Neural progenitor cell (in vitro differentiated cells): Measurements from ENCODE around the gene NUAK2. TPM values are rescaled to one million over a fixed set of nuclear protein-coding genes. Genes with fewer than 3 reads are reported as not detected.

ENCODE experiments used
- DNase-seq: peaks from one replicate; pipeline ENCODE4 v3.0.0-alpha.2; 2016; ENCODE audit warnings: low spot score
- H2AFZ ChIP-seq: fragments of 200-600 bp; sonication (generic); replicated peaks from 2 replicates; pipeline ENCODE4 v1.6.1; 2016; ENCODE audit warnings: antibody characterized with exemption
- H3F3A ChIP-seq: fragments of 200-600 bp; sonication (generic); 2 replicates; pipeline ENCODE4 v1.6.1; 2016; ENCODE audit warnings: antibody characterized with exemption, low read depth
- H3K27ac ChIP-seq: fragments of 200-600 bp; sonication (generic); 2 replicates; pipeline ENCODE4 v1.5.1; 2016; ENCODE audit warnings: mild to moderate bottlenecking
- H3K27me3 ChIP-seq: fragments of 200-600 bp; sonication (generic); 2 replicates; pipeline ENCODE4 v1.6.1; 2016; ENCODE audit warnings: mild to moderate bottlenecking, moderate library complexity
- H3K36me3 ChIP-seq: fragments of 200-600 bp; sonication (generic); 2 replicates; pipeline ENCODE4 v1.5.1; 2016
- H3K4me1 ChIP-seq: fragments of 200-600 bp; sonication (generic); 2 replicates; pipeline ENCODE4 v1.6.1; 2016; ENCODE audit warnings: mixed run types
- H3K4me2 ChIP-seq: fragments of 200-600 bp; sonication (generic); 2 replicates; pipeline ENCODE4 v1.6.1; 2016
- H3K4me3 ChIP-seq: fragments of 200-600 bp; sonication (generic); 2 replicates; pipeline ENCODE4 v1.5.1; 2016
- H3K79me2 ChIP-seq: fragments of 200-600 bp; sonication (generic); 2 replicates; pipeline ENCODE4 v1.6.1; 2016; ENCODE audit warnings: low read depth
- H3K9ac ChIP-seq: fragments of 200-600 bp; sonication (generic); 2 replicates; pipeline ENCODE4 v1.6.1; 2016
- H3K9me3 ChIP-seq: fragments of 200-600 bp; sonication (generic); 2 replicates; pipeline ENCODE4 v1.5.1; 2016; ENCODE audit warnings: low read depth
- H4K20me1 ChIP-seq: fragments of 200-600 bp; sonication (generic); 2 replicates; pipeline ENCODE4 v1.6.1; 2016; ENCODE audit warnings: low read depth
- H3K27ac Mint-ChIP-seq: 3 replicates; pipeline ENCODE4 v1.8.0; 2021; ENCODE audit warnings: mixed read lengths
- H3K27me3 Mint-ChIP-seq: 2 replicates; pipeline ENCODE4 v1.8.0; 2022; ENCODE audit warnings: low read depth, mild to moderate bottlenecking, inconsistent platforms, moderate library complexity, mixed read lengths; ENCODE audit not compliant: insufficient read depth
- H3K36me3 Mint-ChIP-seq: 3 replicates; pipeline ENCODE4 v1.8.0; 2021; ENCODE audit warnings: mixed read lengths
- H3K4me1 Mint-ChIP-seq: 3 replicates; pipeline ENCODE4 v1.8.0; 2021; ENCODE audit warnings: mixed read lengths
- H3K4me3 Mint-ChIP-seq: 3 replicates; pipeline ENCODE4 v1.8.0; 2021; ENCODE audit warnings: mild to moderate bottlenecking, moderate library complexity, mixed read lengths
- H3K9me3 Mint-ChIP-seq: 3 replicates; pipeline ENCODE4 v1.8.0; 2020; ENCODE audit warnings: mixed read lengths
- EZH2 ChIP-seq: fragments of 200-600 bp; sonication (generic); IDR thresholded peaks from 2 replicates; pipeline ENCODE4 v1.6.1; 2017; ENCODE audit warnings: antibody characterized with exemption, mild to moderate bottlenecking, moderate library complexity
- EZH2phosphoT487 ChIP-seq: fragments of 200-600 bp; sonication (generic); IDR thresholded peaks from 2 replicates; pipeline ENCODE4 v1.6.1; 2017; ENCODE audit warnings: antibody characterized with exemption
- total RNA-seq: library from RNA; depleted of rRNA; stranded (reverse); fragments of >200 nt; gene quantifications from 2 replicates; pipeline ENCODE4 v1.2.3, GENCODE V29; 2015; ENCODE audit warnings: low replicate concordance
- TF ChIP-seq, protein P1 (sequence below): fragments of 200-600 bp; sonication (generic); IDR thresholded peaks from 2 replicates; pipeline ENCODE4 v1.5.1; 2017; ENCODE audit warnings: antibody characterized with exemption, mild to moderate bottlenecking

The NUAK2 gene
- total RNA-seq, 1 donor from 2014 or later = 29.4 TPM

DNA sequence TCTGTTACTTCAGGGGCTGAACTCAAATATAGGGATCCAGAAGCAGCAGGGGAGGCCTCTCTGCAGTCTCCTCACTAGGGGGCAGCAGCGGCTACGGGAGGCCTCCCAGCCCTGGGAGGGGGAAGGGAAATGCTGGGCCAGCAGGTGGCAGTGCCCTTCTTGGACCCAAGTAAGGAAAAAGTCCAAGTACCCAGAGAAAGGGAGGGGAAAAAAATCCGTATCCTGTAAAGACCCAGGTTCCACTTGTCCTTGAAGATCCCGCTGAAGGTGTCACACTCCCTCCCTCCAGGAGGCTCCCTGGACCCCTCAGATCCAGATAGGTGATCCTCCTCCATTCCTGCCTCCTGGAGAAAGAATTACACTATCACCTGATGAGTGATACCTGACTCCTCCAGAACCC, 14.1 kb upstream of the NUAK2 start:
- H4K20me1 ChIP-seq = no peaks in the 10 kb centered on the region
- H3F3A ChIP-seq = no peaks in the 10 kb centered on the region
- TF ChIP-seq, protein P1, sequence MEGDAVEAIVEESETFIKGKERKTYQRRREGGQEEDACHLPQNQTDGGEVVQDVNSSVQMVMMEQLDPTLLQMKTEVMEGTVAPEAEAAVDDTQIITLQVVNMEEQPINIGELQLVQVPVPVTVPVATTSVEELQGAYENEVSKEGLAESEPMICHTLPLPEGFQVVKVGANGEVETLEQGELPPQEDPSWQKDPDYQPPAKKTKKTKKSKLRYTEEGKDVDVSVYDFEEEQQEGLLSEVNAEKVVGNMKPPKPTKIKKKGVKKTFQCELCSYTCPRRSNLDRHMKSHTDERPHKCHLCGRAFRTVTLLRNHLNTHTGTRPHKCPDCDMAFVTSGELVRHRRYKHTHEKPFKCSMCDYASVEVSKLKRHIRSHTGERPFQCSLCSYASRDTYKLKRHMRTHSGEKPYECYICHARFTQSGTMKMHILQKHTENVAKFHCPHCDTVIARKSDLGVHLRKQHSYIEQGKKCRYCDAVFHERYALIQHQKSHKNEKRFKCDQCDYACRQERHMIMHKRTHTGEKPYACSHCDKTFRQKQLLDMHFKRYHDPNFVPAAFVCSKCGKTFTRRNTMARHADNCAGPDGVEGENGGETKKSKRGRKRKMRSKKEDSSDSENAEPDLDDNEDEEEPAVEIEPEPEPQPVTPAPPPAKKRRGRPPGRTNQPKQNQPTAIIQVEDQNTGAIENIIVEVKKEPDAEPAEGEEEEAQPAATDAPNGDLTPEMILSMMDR = peak; percentile 97
- TF ChIP-seq EZH2 (no peak), EZH2phosphoT487 (no peak)
- Mint-ChIP-seq H3K9me3 (peaks cover 3% of the 10 kb centered on the region), H3K27ac (no peak overlapping the region), H3K4me3 (no peak overlapping the region), H3K36me3 (peaks cover 7% of the 10 kb centered on the region), H3K27me3 (peaks cover 4% of the 10 kb centered on the region), H3K4me1 (peaks cover 21% of the 10 kb centered on the region)
- DNase-seq = peak; percentile 91
- H3K36me3 ChIP-seq = no peaks in the 10 kb centered on the region
- H3K9ac ChIP-seq = no peak overlapping the region
- no peak overlapping the region for H3K4me3 ChIP-seq
- no peak overlapping the region for H3K27ac ChIP-seq
- no peak overlapping the region for H3K4me2 ChIP-seq
- H3K4me1 ChIP-seq = peaks cover 10% of the 10 kb centered on the region
- H3K9me3 ChIP-seq = no peaks in the 10 kb centered on the region
- no peak overlapping the region for H2AFZ ChIP-seq
- no peaks in the 10 kb centered on the region for H3K79me2 ChIP-seq
- H3K27me3 ChIP-seq = no peaks in the 10 kb centered on the region

DNA sequence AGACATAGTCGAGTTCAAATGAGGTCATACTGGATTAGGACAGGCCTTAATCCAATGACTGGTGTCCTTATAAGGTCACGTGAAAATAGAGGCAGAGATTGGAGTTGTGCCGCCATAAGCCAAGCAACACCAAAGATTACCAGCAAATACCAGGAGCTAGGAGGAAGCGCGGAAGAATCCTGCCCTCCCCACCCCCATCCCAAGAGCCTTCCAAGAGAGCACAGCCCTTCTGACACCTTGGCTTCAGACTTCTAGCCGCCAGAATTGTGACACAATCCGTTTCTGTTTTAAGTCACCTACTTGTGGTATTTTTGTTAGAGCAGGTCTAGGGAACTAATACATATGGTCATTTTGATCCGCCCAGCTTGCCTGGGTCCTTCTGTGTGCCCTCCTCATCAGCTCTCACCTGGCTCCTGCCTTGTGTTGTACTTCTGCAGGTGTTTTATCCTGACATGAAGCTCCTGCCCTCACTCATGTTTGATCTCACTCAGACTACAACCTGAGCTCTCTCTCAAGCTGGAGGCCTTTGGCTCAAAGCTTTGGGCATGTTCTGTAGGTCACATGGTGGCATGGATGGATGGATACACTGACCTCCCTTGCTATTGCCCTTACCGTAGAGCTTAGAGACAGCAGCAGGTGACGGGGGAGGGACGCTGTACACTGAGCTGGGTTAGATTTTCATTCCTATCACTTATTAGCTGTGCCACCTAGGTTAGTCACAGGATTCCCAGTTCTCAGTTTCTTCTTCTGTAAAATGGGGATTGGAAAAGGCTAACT, 10.7 kb upstream of the NUAK2 start:
- no peak for DNase-seq
- peaks cover 14% of the 10 kb centered on the region for H3K4me1 Mint-ChIP-seq
- H3K27ac Mint-ChIP-seq = peak overlapping the region; percentile 15
- Histone ChIP-seq H3K27ac (no peak overlapping the region), H3K4me1 (peaks cover 4% of the 10 kb centered on the region), H3K79me2 (no peaks in the 10 kb centered on the region), H3K27me3 (no peaks in the 10 kb centered on the region), H3K36me3 (no peaks in the 10 kb centered on the region), H3K9me3 (no peaks in the 10 kb centered on the region), H3K4me2 (no peak overlapping the region), H2AFZ (no peak overlapping the region), H3F3A (no peaks in the 10 kb centered on the region), H3K4me3 (no peak overlapping the region), H3K9ac (no peak overlapping the region), H4K20me1 (no peaks in the 10 kb centered on the region)
- H3K9me3 Mint-ChIP-seq = no peaks in the 10 kb centered on the region
- TF ChIP-seq, protein P1 = no peak
- TF ChIP-seq EZH2 (no peak), EZH2phosphoT487 (no peak)
- H3K4me3 Mint-ChIP-seq = no peak overlapping the region
- peaks cover 4% of the 10 kb centered on the region for H3K27me3 Mint-ChIP-seq
- H3K36me3 Mint-ChIP-seq = no peaks in the 10 kb centered on the region

DNA sequence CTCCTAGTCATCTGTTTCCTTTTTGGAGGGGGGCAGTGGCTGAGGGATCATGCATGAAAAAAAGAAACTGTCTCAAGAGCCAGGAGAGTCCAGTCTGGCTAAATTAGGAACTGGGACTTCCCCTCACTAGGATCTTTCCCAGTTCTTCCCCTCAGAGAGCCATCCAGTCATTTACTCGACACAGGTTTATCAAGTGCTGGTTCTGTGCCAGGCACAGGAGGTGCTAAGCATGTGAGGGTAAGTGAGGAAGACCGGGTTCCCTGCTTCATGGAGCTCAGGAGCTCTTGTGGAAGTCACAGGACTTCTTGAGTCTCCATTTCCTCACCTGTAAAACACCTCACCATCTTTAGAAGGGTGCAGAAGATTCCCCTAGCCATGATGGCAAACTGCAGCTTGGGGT, 8.6 kb upstream of the NUAK2 start:
- no peaks in the 10 kb centered on the region for H3K9me3 ChIP-seq
- DNase-seq = no peak
- Mint-ChIP-seq H3K27ac (no peak overlapping the region), H3K27me3 (peaks cover 4% of the 10 kb centered on the region), H3K4me3 (no peak overlapping the region), H3K36me3 (no peaks in the 10 kb centered on the region), H3K4me1 (peaks cover 17% of the 10 kb centered on the region), H3K9me3 (no peaks in the 10 kb centered on the region)
- H3K4me1 ChIP-seq = peaks cover 6% of the 10 kb centered on the region
- H3F3A ChIP-seq = peaks cover 7% of the 10 kb centered on the region
- H3K9ac ChIP-seq = no peak overlapping the region
- no peaks in the 10 kb centered on the region for H4K20me1 ChIP-seq
- no peak overlapping the region for H3K4me2 ChIP-seq
- no peak overlapping the region for H3K4me3 ChIP-seq
- no peak overlapping the region for H3K27ac ChIP-seq
- H3K36me3 ChIP-seq = no peaks in the 10 kb centered on the region
- TF ChIP-seq EZH2phosphoT487 = no peak
- no peak for TF ChIP-seq EZH2
- TF ChIP-seq, protein P1 = no peak
- H3K27me3 ChIP-seq = no peaks in the 10 kb centered on the region
- no peak overlapping the region for H2AFZ ChIP-seq
- no peaks in the 10 kb centered on the region for H3K79me2 ChIP-seq
